ENCODE measurements around the gene C15orf62.

Gene C15orf62, protein sequence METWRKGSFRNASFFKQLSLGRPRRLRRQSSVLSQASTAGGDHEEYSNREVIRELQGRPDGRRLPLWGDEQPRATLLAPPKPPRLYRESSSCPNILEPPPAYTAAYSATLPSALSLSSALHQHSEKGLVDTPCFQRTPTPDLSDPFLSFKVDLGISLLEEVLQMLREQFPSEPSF

DNA sequence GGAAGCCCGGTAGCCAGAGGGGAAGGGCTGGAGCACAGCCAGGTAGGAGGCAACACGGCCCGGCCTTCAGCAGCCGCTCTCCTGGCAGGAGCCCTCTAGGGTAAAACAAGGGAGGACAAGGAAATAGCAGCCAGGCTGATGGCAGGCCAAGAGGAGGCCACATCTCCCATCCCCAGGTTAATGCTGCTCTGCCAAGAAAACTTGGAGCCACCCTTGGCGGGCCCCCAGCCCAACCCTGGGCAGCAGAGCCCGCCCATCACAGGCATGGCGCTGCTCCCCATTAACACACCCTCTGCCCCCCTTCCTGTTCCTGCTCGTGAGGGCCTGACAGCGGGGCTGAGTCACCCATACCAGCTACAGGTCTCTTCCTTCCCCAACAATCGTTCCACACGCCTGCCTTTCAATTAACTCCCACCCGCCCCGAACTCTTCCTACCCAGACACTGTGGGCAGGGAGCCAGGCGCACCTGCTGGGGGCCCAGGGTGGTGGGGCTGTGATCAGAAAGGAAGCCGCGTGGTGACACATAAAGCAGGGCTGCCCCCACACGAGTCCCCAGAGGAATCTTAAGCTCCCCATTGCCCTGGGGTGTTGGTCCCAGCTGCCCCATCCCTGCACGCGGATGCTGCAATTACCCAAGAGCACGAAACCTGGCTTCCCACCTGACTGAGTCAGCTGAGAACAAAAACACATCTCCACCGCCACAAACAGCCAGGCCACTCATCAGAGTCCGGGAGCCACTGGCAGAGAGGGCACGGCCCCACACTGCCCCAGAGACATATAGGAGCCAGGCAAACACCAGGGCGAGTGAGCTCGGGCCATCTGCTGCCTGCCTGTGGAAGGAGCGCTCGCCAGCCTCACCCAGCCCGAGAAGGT lies at the start of gene C15orf62:
Gene C15orf62 (plus strand): TSS at position 707 of the 873 bp plus-strand sequence. CDS start 516 bp downstream, outside the sequence.
- DNase-seq = no peak

DNA sequence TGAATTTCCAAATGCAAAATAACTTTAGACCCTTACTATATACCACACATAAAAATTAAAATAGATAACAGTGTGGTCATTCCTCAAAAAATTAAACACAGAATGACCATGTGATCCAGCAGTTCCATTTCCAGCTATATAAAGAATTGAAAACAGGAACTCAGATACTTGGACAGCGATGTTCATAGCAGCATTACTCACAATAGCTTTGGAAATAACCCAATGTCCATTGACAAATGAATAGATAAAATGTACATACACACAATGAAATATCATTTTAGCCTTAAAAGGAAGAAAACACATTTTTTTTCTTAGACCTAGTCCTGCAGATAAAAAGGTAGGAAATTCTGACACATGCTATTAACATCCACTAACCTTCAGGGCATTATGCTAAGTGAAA lies 48.1 kb upstream of the C15orf62 start:
- no peak for DNase-seq

DNA sequence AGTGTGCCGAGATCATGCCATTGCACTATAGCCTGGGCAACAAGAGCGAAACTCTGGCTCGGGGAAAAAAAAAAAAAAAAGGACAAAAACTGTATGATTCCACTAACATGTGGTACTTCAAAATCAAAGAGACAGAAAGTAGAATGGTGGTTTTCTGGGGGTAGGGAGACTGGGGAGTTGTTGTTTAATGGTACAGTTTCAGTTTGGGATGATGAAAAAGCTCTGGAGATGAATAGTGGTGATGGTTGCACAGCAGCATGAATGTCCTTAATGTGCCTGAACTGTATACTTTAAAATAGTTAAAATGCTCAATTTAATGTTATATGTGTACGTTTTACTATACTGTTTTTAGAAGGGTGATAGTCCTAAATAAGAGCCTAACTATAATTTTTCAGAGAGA lies 47.4 kb upstream of the C15orf62 start:
- DNase-seq = no peak

DNA sequence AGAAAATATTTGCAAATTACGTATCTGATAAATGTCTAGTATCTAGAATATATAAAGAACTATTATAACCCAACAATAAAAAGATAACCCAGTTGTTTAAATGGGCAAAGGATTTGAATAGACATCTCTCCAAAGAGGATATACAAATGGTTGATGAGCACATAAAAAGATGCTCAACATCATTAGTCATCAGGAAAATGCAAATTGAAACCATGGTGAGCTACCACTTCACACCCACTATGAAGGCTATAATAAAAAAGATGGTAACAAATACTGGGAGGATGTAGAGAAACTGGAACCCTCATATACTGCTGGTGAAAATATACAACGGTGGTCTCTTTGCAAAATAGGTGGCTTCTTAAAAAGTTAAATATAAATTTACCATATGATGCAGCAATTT lies 46.8 kb upstream of the C15orf62 start:
- DNase-seq = peak; percentile 7 to 25

DNA sequence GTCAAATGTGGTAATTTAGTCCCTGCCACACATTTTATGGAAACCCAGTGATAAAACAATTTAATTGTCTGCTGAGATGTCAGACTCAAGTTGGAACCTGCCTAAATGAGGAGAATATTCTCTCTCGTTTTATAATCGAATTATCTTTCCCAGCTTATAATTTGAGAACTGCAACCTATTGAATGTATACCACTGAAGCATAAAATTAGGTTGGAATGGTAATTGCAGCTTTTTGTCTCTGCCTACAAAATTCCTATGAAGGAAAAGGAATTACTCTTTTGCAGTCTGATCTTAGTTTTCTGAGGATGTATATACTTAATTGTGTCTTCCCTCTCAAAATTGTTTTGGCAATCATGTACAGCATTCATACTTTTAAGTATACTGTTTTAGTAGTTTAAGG lies 45.9 kb upstream of the C15orf62 start:
- DNase-seq = no peak

DNA sequence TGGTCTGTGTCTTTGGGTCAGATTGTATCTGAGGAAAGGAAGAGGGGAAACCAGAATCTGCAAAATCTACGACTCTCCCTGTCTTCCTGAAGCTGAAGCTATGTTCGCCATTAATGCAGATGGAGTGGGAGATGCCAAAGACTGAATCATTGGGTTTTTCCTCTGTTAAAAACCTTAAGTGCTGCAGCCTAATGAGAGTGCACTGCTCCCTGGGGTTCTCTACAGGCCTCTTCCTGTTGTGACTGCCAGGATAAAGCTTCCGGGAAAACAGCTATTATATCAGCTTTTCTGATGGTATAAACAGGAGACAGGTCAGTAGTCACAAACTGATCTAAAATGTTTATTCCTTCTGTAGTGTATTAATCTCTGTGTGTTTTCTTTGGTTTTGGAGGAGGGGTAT lies 38.7 kb upstream of the C15orf62 start:
- DNase-seq = no peak

DNA sequence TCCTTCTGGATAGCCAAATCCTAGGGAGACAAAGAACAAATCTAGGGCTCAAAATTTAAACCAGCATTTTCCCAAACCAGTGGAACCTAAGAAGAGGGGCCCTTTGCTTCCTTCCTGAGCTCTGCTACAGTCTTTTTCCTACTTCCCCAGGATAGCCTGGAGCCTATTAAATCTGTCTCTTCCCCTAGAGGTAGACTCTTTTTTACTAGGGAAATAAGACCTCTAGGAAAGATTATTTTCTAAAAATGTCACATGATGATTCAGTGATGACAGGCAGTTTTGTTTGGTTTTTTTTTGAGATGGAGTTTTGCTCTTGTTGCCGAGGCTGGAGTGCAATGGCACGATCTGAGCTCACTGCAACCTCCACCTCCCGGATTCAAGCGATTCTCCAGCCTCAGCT lies 33.2 kb upstream of the C15orf62 start:
- no peak for DNase-seq

DNA sequence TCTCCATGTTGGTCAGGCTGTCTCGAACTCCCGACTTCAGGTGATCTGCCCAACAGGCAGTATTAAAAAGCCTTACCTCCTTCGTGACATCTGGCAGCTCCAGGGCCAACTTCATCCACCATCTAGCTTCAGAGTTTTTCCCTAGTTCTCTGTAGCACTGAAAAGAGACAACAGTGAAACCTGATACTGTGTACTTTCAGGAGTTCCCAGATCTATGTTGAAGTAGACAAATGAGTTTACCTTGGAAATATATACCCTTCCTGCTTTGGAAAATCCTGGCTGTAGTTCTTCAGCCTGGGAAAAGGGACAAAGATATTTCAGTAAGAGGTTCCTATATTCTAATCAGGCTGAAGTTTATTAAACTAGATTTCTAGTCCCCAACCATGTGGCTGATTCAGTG lies 32.7 kb upstream of the C15orf62 start:
- peak; percentile 74 to 77 for DNase-seq

DNA sequence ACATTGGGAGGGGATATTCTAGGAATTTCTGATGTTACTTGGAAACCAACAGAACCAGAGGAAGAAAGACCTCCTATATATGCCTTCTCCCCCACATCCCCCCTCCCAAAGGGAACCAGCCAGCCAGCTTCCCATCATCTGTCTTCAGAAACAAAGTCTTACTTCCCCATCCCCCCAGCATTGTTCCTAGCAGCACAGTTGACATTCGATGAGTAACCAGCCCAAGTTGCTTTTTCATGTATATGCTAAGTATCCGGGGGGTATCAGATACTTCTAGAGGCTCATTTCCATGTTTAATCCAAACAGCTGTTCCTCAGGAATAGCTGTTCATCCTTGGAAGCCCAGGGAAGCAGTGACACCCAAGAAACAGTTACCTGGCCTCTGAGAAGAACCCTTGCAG lies 30.7 kb upstream of the C15orf62 start:
- DNase-seq = no peak

DNA sequence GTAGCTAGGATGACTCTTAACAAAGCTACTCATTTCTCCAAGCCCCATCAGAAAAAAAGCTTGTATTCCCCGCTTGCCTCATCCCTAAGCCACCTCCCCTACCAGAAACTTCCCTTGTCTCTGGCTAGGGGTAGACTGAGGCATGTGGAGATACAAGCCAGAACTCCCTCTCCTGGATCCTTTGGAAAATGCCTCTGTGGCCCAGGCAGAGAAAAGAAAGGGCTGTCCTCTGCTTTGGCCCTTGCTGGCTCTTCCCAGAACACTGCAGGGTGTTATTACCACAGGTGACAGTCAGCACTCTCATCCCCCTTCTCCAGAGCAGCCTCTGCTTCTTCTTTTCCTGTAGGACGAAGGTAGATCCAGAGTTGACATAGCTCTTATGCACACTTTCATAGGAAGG lies 29.9 kb upstream of the C15orf62 start:
- no peak for DNase-seq

DNA sequence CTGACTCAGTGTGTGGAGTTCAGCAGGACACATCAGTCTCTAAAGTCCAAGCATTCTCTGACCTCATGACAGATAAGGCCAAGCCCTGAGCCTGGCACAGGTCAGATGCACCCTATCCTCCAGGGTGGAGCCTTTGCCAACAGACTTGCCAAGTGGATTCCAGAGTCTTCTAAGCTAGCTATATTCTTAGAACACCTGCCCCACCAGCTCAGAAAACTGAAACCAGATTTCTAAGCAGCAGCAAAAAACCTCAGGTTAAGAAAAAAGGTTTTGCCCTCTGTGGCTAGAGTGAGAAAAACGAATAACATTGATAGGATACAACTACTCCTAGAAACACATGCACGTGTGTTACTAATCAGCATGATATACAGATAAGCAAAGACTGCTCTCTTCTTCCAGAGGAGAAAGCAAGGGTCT lies 26.3 kb upstream of the C15orf62 start:
- DNase-seq = no peak

DNA sequence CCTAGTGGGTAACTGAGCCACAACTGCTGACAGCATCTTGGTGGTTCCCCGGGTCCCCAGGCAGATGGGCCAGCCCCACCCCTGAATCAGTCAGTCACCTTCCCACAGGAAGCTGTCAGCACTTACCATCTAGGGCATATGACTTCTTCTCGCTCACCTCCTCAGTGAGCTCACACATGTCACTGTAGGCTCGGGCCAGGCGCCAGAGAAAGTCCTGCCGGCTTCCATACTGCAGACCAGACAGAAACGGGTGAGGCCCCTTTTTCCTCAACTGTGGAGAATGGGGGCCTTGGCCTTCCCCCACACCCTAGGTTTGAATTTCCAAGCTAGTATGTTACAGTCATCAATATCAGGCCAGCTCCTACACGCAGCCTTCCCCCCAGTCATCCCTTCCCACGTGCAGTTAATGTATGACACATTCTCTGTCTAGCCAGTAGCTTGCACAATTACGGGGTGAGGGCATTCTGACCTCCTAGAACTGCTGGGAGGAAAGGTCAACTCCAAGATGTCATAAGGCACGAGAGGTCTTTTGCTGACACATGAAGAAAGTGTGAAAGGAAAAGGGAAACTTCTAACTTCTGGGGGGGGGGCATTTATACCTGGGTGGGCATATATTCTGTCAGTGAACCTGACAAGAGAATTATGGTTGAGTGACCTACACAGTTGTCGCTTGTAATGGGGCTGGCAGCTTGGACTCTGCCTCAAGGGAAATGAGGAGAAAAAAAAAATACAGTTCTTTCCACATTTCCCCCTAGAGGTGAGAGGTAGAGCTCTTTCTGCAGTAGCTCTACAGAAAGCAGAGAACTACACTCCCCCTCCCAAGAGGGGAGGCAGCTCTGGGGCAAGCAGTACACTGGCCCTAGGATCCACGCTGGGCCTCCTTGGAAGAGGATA lies 25.6 kb upstream of the C15orf62 start:
- DNase-seq = no peak

DNA sequence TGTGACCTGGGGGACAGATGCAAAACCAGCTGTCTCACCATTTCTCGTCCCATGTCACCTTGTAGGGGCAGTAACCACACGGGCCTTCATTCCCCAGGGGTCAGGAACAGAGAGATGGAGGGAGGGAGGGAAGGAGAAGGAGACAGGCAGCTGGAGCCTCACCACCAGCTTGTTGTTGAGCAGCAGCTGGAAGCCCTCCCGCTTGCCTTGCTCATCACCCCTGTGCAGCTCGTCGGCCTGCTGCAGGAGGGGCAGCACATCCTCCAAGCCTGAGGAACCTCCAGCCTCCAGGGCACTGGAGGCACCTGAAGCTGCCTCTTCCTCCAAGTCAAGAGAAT lies 25.0 kb upstream of the C15orf62 start:
- no peak for DNase-seq

DNA sequence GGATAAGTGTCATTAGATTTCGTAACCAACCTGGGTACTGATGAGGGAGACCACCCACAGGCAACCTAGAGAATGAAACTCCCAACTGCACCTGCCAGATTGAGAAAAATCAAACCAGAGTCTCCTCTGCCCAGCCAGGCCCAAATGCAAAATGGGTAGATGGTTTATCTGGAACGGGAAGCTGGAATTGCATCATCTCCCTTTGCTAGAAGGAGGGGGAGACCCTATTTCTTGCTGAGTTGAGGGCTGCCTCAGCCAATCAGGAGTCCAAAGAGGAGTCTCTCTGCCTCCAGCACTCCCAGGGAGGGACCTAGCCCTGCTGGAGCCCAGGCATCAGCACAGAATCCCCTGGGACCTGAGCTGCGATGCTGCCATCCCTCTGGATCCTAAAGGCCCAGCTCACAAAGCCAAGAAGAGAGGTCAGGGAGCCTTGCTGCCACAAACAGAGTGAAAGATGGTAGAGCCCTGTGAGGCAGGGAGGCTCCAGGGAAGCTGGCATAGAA lies 22.8 kb upstream of the C15orf62 start:
- peak in 1 of 2 experiments; percentile 14 for DNase-seq

DNA sequence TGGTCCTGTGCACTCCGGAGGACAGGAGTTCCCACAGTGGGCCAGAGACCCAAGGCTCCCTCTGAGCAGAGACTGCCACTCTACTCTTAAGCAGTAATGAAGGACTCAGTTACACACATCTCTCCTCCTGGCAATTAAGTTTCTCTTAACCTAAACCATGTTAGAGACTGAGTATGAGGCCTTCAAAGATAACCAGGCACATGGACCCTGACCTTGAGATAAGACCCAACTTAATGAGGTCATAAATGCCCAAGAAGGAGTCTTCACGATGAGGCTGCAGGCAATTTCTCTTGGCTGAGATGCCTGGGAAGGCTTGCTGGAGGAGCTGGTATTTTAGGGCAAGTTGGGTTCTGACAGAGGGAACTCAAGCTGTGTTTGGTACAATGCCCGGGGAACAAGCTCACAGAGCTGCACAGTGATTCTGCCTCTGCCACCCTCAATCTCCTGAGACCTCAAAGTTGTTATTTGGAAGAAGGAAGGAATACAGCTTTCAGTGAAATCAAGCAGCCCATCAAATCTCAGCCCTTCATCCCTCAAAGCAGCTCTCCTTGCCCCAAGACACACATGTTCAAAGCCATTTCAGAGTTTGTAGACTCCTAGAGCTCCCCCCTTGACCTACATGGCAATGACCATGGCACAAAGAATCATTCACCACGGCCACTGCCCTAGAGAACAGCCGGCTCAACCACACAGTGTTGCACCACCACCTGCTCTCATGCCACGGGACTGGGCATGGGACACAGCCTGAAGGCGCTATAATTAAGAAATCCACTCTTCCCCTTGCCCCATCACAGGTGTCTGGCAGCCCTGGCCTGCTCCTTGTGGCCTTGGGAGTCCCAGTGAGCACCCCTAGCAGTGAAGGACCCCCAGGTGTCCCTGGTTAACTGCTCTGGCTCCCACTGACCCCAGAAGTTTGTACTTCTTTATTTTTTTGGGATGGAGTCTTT lies 21.8 kb upstream of the C15orf62 start:
- DNase-seq = no peak

DNA sequence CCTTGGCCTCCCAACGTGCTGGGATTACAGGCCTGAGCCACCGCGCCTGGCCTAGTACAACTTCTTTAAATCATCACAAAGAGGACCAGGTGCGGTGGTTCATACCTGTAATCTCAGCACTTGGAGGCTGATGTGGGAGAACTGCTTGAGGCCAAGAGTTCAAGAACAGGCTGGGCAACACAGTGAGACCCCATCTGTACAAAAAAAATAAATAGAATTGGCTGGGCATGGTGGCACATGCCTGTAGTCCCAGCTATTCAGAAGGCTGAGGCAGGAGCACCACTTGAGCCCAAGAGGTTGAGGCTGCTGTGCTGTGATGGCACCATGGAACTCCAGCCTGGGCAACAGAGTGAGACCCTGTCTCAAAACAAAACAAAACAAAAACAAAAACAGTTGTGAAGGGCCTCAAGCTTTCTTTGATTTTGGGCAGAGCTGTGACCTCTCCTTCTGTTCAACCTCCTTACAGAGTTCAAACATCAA lies 20.6 kb upstream of the C15orf62 start:
- DNase-seq = no peak

DNA sequence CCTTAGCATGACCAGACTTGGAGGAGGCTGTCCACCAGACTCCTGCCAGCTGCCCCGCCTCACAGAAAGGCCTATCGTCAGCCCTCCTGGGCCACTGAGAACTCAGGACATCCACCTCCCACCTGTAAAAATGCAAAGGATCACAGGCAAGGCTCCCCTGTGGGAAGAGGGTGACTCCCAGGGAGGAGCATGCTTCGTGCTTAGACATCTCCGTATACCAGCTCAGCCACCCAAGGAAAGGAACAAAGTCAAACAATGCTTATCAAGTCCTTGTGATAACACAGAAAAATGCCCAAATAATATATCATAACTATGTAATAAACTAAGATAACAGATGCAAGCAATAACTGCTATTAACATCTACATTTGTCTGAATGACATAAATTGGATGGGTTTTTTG lies 18.9 kb upstream of the C15orf62 start:
- DNase-seq = no peak

DNA sequence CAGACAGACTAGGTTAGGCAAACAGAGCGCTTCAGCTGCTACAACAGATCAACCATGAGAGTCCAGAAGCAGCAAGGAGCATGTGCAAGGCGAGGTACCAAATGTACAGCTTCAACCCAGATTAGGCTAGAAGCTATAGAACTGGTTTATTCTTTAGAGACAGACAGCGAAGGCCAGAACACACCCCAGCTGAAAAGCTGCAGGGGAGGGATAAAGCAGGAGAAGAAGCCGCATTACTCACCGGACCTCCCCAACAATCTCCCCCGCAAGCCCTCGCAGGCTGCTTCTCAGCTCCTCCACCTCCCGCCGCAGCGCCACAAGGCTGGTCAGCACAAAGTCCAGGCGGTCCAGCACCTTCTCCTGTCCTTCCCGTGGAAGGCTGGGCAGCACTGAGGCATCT lies 18.0 kb upstream of the C15orf62 start:
- DNase-seq = no peak

DNA sequence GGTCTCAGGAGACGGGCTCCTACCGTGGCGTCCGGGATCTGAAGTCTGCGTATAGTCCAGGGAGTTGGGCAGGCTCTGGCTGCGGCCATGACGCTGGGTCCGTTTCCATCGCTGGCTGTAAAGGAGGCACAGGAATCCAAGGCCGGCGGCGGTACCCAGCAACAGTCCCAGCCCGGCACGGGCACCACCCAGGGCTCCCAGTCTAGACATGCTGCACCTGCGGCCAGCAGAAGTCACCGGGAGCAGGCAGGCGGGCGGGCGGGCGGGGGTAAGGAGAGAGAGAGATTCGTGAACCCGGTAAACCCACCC lies 15.3 kb upstream of the C15orf62 start:
- peak in 1 of 2 experiments; percentile 38 for DNase-seq

DNA sequence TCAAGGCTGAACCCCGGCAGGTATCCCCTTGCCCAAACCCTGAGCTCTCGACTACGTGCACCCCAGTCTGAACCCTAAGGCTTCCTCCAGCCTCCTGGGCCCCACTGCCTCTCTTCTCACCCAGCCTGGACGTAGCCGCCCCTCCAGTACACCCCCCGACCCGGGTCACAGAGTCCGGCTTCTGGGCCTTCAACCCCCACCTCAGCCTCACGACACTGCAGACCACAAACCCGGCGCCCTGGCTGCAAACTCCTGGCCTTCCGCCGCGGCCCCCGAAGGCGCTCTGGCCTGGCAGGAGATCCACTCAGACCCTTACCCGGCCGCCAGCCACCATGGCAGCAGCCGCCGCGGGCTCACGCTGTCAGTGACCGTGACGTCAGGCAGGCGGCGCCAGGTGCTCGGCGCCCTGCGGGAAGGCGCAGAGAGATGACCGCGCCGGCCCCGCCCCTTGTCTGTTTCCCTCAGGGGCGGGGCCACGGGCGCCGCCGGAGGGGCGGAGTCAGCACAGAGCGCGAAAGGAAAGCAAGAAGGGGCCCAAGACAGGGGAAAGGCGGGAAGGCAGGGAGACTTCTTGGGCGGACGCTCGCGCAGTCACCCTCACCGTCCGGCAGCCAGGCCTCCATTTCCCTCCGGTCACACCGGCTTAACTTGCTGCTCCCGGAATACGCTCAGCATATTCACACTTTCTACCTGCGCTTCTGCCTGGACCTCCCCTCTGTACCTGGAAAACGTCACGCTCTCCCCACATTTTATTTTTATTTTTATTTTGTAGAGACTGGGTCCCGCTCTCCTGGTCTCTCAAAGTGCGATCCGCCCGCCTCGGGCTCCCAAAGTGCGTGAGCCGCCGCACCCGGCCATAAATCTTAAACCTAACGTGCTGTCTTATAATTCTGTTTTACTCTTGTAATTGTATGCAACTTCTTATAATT lies 14.6 kb upstream of the C15orf62 start, which contains the start of gene RMDN3:
Gene RMDN3 (minus strand): TSS at position 372 of the 929 bp plus-strand sequence. CDS start 471 bp downstream, outside the sequence.
- peak; percentile 77 to 96 for DNase-seq

DNA sequence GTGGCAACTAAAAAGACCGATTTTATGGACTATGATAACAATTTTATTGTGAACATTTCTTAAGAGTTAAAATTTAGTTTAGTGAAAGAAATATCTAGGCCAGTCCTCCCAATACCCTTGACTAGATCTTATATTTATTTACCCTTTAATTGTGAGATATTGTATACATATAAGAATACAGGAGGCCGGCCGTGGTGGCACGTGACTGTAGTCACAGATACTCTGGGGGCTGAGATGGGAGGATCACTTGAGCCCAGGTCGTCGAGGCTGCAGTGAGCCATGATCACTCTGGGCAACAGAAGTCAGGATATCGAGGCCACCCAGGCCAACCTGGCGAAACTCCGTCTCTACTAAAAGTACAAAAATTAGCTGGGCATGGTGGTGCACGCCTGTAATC lies 14.0 kb upstream of the C15orf62 start:
- peak in 1 of 2 experiments; percentile 27 for DNase-seq

Data from NCI-H526 (cell line).